ENCODE measurements around the gene LZTFL1. TPM values are rescaled to one million over a fixed set of nuclear protein-coding genes. Genes with fewer than 3 reads are reported as not detected.
A peak's percentile ranks its signal among the peaks of the same experiment; 100 is the strongest.

The LZTFL1 gene
- total RNA-seq, 4 donors from 2014 or later: 14.7 to 20.1 (median 16.1) TPM

DNA sequence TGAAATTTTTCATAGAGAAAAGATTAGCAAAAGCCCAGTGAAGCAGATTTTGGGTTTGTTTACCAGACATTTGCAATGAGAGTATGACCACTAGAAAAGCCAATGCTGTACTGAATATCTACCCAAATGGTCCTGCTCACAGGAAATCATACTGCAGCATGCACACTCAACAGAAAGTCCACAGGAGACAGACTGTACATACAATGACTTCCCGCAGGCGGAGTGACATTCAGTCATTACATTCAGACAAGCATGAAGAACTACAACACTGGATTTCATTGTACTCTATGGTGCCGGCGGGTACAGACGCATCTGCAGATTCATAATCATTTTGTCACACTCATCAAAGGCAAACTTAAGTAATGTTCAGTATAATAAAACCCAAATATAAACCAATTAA is 11.8 kb downstream of the LZTFL1 start:
- DNase-seq (ENCODE audit: low spot score): no peak
- ATAC-seq (ENCODE audit: low FRiP score): no peak
- TF ChIP-seq, protein P1, sequence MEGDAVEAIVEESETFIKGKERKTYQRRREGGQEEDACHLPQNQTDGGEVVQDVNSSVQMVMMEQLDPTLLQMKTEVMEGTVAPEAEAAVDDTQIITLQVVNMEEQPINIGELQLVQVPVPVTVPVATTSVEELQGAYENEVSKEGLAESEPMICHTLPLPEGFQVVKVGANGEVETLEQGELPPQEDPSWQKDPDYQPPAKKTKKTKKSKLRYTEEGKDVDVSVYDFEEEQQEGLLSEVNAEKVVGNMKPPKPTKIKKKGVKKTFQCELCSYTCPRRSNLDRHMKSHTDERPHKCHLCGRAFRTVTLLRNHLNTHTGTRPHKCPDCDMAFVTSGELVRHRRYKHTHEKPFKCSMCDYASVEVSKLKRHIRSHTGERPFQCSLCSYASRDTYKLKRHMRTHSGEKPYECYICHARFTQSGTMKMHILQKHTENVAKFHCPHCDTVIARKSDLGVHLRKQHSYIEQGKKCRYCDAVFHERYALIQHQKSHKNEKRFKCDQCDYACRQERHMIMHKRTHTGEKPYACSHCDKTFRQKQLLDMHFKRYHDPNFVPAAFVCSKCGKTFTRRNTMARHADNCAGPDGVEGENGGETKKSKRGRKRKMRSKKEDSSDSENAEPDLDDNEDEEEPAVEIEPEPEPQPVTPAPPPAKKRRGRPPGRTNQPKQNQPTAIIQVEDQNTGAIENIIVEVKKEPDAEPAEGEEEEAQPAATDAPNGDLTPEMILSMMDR (IDR thresholded peaks at IDR 0.05): no peak

DNA sequence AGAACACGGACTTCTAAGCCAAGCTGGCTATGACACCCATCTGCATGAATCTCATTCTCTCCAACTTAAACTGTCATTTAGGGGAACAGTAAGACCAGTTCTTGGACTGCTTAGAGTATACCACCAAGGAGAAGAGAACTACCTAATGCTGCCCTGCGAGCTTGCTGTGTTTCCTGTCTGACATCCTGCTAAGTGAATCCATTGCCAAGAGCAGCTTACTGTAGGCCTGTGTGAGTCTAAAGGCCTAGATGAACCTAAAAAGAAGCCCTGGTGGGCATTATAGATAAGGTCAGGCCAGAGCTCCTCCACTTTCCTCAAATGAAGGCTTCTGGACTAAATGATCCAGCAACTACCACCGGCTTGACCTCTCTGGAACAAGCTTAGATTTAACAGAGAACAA is 15.0 kb downstream of the LZTFL1 start:
- ATAC-seq (ENCODE audit: low FRiP score) (no peak), DNase-seq (ENCODE audit: low spot score) (no peak)
- TF ChIP-seq, protein P1 (IDR thresholded peaks at IDR 0.05): no peak

DNA sequence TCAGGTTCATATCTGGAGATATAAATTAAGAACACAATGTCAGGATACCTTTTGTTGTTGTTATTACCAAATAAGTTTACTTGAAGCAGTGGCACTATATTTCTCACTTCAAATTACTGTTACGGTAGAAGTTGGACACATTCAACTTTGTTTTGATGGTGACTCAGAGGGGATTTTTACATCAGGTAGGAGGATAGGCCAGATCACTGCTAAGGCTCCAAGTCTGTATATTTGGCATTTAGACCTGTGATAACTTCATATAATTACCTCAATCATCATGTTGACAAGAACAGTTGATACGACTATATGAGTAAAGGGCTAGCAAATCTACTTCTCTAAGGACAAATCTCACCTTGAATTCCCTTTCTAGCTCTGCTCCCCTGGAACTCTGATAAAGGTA is 15.6 kb downstream of the LZTFL1 start:
- ATAC-seq (ENCODE audit: low FRiP score): peak; percentile 48
- DNase-seq (ENCODE audit: low spot score): no peak
- TF ChIP-seq, protein P1 (IDR thresholded peaks at IDR 0.05): no peak

DNA sequence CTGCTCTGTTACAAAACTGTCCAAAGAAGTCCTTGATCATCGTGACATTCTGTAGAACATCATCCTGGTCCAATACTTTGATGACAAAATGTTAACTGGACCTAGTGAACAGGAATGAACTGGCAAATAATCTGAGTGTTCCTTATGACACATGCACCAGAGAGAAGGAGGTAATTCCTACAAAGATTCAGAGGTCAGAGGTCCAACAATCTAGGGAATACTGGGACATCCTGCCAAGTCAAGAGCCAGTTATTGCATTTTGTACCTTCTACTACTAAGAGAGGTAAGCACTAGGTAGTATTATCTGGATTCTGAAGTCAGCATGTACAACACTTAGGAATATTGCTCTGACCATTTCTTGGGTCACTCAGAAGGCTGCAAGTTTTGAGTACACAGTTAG is 20.8 kb downstream of the LZTFL1 start:
- DNase-seq (ENCODE audit: low spot score) (no peak), ATAC-seq (ENCODE audit: low FRiP score) (no peak)
- TF ChIP-seq, protein P1 (IDR thresholded peaks at IDR 0.05): no peak

DNA sequence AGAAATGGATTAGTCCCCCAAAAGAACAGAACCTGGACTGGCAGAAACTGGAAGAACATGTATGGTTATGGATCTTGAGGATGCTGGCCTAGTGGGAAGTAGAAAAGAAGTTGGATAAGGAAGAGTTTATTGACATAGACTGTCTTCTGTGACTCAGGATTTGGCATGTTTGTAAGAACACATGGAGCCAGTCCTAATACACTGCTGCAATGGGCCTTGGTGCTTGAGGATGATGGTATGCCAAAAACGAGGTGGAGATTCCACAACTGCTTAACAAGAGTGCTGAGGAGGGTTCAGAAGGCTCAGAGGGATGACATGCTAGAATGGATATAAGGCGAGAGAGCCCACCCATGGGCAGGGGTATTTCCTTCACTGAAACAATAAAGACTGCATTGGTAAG is 22.4 kb downstream of the LZTFL1 start:
- DNase-seq (ENCODE audit: low spot score): no peak
- TF ChIP-seq, protein P1 (IDR thresholded peaks at IDR 0.05): no peak
- ATAC-seq (ENCODE audit: low FRiP score): no peak

GRCh38 chr3:45817831-45818522 is 23.9 kb downstream of the LZTFL1 start:
- ATAC-seq (ENCODE audit: low FRiP score) (peak; percentile 83), DNase-seq (ENCODE audit: low spot score) (no peak)
- TF ChIP-seq, protein P1 (IDR thresholded peaks at IDR 0.05): no peak

DNA sequence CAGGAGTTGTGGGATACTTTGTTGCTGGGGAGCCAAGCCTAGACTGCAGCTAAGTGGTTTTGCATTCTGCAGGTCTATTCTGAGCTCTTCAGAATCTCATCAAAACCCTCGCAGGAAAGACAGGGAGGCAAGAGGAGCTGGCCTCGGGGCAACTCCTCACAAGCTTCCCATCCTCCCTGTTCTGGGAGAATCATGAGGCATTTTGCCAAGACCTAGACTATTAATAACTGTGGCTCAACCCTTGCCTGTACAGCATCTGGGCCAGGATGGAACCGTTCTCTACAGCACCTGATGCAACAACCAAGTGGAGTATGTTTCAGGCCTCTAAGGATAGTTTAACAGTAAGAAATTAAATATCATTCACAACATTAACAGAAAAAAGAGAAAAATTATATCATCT is 25.4 kb downstream of the LZTFL1 start:
- peak; percentile 80 for ATAC-seq (ENCODE audit: low FRiP score)
- TF ChIP-seq, protein P1 (IDR thresholded peaks at IDR 0.05): no peak
- no peak for DNase-seq (ENCODE audit: low spot score)
